Ecto neural progenitor cell (in vitro differentiated cells): ENCODE data around the gene HARBI1.

Source experiments
- DNase-seq: peaks from one replicate; pipeline ENCODE4 v3.0.0-alpha.2; 2018; ENCODE audit warnings: low spot score

HARBI1 gene

GRCh38 chr11:46633291-46634217, 16.5 kb upstream of the HARBI1 start:
- no peak for DNase-seq

GRCh38 chr11:46632502-46632901, 15.5 kb upstream of the HARBI1 start:
- DNase-seq: no peak

- no peak for DNase-seq
Measured at GRCh38 chr11:46631676-46632075, 14.6 kb upstream of the HARBI1 start.

GRCh38 chr11:46630237-46630636, 13.2 kb upstream of the HARBI1 start:
- DNase-seq: no peak

GRCh38 chr11:46628961-46629360, 11.9 kb upstream of the HARBI1 start:
- no peak for DNase-seq

GRCh38 chr11:46625406-46625805, 8.4 kb upstream of the HARBI1 start:
- DNase-seq: no peak

- DNase-seq: no peak
Measured at GRCh38 chr11:46618837-46619236, 1.8 kb upstream of the HARBI1 start.

- DNase-seq: no peak
Measured at GRCh38 chr11:46617972-46618314, 916 bp upstream of the HARBI1 start.

- DNase-seq: no peak
Measured at GRCh38 chr11:46616551-46617133, 385 bp downstream of the HARBI1 start.

- no peak for DNase-seq
Measured at GRCh38 chr11:46615756-46616155, 1.3 kb downstream of the HARBI1 start.

GRCh38 chr11:46612326-46612725, 4.7 kb downstream of the HARBI1 start:
- DNase-seq: no peak

GRCh38 chr11:46611526-46612304, 5.3 kb downstream of the HARBI1 start:
- no peak for DNase-seq

GRCh38 chr11:46609386-46609785, 7.6 kb downstream of the HARBI1 start:
- DNase-seq: no peak

- DNase-seq: no peak
Measured at GRCh38 chr11:46607516-46607915, 9.5 kb downstream of the HARBI1 start.

- DNase-seq: no peak
Measured at GRCh38 chr11:46604796-46605195, 12.2 kb downstream of the HARBI1 start.

- no peak for DNase-seq
Measured at GRCh38 chr11:46603704-46604308, 13.2 kb downstream of the HARBI1 start.

- DNase-seq: no peak
Measured at GRCh38 chr11:46601129-46601528, 15.9 kb downstream of the HARBI1 start.

- DNase-seq: no peak
Measured at GRCh38 chr11:46600194-46600960, 16.6 kb downstream of the HARBI1 start.

- no peak for DNase-seq
Measured at GRCh38 chr11:46599340-46600193, 17.5 kb downstream of the HARBI1 start.

GRCh38 chr11:46597609-46598219, 19.3 kb downstream of the HARBI1 start:
- DNase-seq: no peak
